Activated naive CD8-positive, alpha-beta T cell treated with anti-CD3 and anti-CD28 coated beads for 36 hours (primary cell): ENCODE data around the gene SLC22A23. TPM values are rescaled to one million over a fixed set of nuclear protein-coding genes. Genes with fewer than 3 reads are reported as not detected.

Experiments used
- DNase-seq: peaks from one replicate; pipeline ENCODE4 v3.0.0; 2021
- H3K27ac Mint-ChIP-seq: one replicate; pipeline ENCODE4 v1.8.0; 2022; ENCODE audit warnings: mild to moderate bottlenecking, moderate library complexity, mixed read lengths
- H3K27me3 Mint-ChIP-seq: one replicate; pipeline ENCODE4 v1.8.0; 2022; ENCODE audit warnings: mild to moderate bottlenecking, mixed read lengths
- H3K36me3 Mint-ChIP-seq: one replicate; pipeline ENCODE4 v1.8.0; 2021; ENCODE audit warnings: mild to moderate bottlenecking, mixed read lengths
- H3K4me1 Mint-ChIP-seq: one replicate; pipeline ENCODE4 v1.8.0; 2021; ENCODE audit warnings: mixed read lengths
- H3K4me3 Mint-ChIP-seq: one replicate; pipeline ENCODE4 v1.8.0; 2022; ENCODE audit warnings: mild to moderate bottlenecking, moderate library complexity, mixed read lengths
- H3K9me3 Mint-ChIP-seq: one replicate; pipeline ENCODE4 v1.8.0; 2022; ENCODE audit warnings: mixed read lengths
- total RNA-seq, 2 experiments: library from RNA; stranded (reverse); gene quantifications; one replicate each; pipeline ENCODE4 v1.2.3, GENCODE V29; 2021

SLC22A23 gene
- total RNA-seq, 2 experiments from 2014 or later = 0.24 to 0.41 TPM

- Mint-ChIP-seq H3K27me3 (no peaks in the 10 kb centered on the region), H3K27ac (no peak overlapping the region), H3K36me3 (no peaks in the 10 kb centered on the region), H3K9me3 (no peaks in the 10 kb centered on the region), H3K4me3 (no peak overlapping the region), H3K4me1 (peaks cover 5% of the 10 kb centered on the region)
- DNase-seq = no peak
Measured at GRCh38 chr6:3424185-3424927, 32.5 kb downstream of the SLC22A23 start.

DNA sequence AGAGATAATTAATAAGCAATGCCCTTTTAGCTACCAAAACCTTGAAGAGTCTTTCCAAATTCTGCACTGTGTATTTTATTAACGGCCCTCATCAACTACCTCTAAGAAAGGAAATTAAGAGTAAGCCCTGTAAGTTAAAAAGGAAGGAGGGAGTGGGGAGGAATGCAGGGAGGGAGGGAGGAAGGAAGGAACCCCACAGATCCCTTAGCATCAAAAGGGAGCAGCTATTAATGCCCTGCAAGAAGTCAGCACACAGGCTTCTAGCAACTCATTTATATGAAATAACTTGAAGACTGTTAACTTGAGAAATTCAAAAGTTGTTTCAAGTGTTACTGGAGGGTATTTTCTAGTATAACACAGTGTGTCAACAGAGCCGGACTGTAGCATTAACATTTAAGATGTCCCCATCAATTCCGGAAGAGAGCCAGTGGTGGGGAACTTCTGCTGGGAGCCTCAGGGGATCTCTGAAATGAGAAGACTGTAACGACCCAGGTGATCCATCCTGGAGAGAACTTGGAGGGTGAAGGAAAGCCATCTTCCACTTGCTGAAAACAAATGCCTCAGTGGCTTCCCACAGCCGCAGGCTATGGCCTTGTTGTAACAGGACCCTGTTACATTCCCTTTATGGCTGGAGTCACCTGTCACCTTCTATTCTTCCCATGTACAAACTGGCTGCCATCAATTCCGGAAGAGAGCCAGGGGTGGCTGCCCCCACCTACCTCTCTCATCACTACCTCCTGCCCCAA is 33.2 kb downstream of the SLC22A23 start:
- no peaks in the 10 kb centered on the region for H3K9me3 Mint-ChIP-seq
- H3K27ac Mint-ChIP-seq = no peak overlapping the region
- H3K4me3 Mint-ChIP-seq = no peak overlapping the region

DNA sequence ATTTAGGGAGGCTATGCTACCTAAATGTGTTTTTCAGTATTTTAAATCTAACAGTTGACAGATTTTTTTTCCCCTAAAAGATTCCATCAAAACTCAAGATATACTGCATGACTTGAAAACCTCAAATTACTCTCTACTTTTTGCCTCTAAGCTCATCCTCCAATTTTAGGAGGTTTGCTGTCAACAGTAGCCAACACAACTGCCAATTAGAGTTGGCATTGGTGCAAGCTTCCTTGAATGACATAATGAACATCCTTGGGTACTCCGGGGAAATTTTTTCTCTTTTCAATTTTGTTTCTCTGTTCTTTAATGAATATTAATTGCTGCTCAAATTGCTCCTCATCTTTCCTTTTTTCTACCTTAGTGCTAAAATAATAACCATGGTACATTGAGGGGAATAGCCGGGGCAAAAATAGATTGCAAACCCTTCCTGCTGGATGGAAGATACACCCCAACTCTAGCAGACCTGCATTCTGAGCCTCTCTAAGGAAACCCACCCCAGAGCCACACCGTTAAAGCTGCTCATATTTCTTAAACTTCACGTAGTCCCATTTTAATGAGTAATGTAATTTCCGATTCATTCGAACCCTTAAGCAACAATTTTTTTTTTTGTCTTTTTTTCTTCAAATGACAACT is 34.3 kb downstream of the SLC22A23 start:
- Mint-ChIP-seq H3K36me3 (no peaks in the 10 kb centered on the region), H3K4me3 (no peak overlapping the region), H3K4me1 (peaks cover 5% of the 10 kb centered on the region), H3K27me3 (no peaks in the 10 kb centered on the region), H3K27ac (no peak overlapping the region), H3K9me3 (no peaks in the 10 kb centered on the region)
- no peak for DNase-seq

More for the DNA sequence above, 33.2 kb downstream of the SLC22A23 start:
- Mint-ChIP-seq H3K36me3 (no peaks in the 10 kb centered on the region), H3K4me1 (peaks cover 5% of the 10 kb centered on the region), H3K27me3 (no peaks in the 10 kb centered on the region)
- no peak for DNase-seq

- DNase-seq = no peak
- Mint-ChIP-seq H3K27me3 (peaks cover 3% of the 10 kb centered on the region), H3K4me3 (no peak overlapping the region), H3K36me3 (no peaks in the 10 kb centered on the region), H3K4me1 (peaks cover 5% of the 10 kb centered on the region), H3K9me3 (no peaks in the 10 kb centered on the region), H3K27ac (no peak overlapping the region)
Measured at GRCh38 chr6:3421791-3422434, 34.9 kb downstream of the SLC22A23 start.

DNA sequence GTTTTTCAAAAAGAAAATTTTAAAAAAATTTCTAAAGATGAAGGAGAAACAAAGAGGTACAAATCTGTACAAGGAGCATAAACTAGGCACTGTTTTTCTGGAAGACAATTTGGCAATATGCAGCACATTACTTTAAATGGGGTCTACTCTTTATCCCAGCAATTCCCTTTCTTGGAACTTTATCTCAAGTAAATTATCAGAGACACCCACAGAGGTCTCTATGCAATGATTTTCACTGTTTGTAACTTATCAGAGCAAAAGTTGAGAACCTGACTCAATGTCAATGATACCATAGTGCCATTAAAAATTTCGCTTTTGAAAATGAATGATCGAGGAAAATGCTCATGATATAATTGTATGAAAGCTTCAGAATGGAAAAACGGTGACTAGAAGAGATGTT is 35.7 kb downstream of the SLC22A23 start:
- Mint-ChIP-seq H3K4me1 (peaks cover 5% of the 10 kb centered on the region), H3K9me3 (no peaks in the 10 kb centered on the region), H3K27ac (no peak overlapping the region), H3K4me3 (no peak overlapping the region), H3K27me3 (peaks cover 3% of the 10 kb centered on the region), H3K36me3 (no peaks in the 10 kb centered on the region)
- DNase-seq = no peak

- no peak for DNase-seq
- Mint-ChIP-seq H3K36me3 (no peaks in the 10 kb centered on the region), H3K4me3 (no peak overlapping the region), H3K4me1 (peaks cover 9% of the 10 kb centered on the region), H3K9me3 (no peaks in the 10 kb centered on the region), H3K27ac (no peak overlapping the region), H3K27me3 (peaks cover 3% of the 10 kb centered on the region)
Measured at GRCh38 chr6:3419624-3420272, 37.1 kb downstream of the SLC22A23 start.

DNA sequence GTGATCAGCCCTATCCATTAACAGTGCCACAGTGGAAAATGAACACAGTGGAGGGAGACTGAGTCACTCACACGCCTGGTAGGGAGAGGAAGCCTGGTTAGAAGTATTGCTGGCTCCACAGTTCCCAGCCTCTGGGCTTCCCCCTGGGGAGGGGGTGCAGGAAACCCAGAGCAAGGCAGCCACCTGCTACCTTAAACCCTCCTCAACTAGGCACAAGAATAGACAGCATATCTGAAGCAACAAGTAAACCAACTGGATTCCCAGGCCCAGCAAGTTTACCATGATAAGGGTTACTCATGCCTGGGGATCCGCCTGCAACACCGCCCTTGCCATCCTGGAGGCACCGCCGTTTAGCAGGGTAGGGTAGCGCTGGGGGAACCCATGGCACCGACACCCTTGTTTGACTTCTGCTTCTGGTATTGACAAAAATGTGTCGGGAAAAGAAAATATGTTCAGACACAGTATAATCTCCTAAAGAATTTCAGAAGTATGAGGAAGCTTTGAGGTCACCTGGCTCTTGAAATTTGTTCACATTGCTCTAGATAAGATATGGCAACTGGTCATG is 38.3 kb downstream of the SLC22A23 start:
- no peak for DNase-seq
- H3K36me3 Mint-ChIP-seq = no peaks in the 10 kb centered on the region
- H3K4me1 Mint-ChIP-seq = peaks cover 11% of the 10 kb centered on the region
- no peaks in the 10 kb centered on the region for H3K9me3 Mint-ChIP-seq
- H3K4me3 Mint-ChIP-seq = no peak overlapping the region
- H3K27ac Mint-ChIP-seq = no peak overlapping the region
- H3K27me3 Mint-ChIP-seq = peaks cover 3% of the 10 kb centered on the region

- Mint-ChIP-seq H3K27me3 (peaks cover 3% of the 10 kb centered on the region), H3K4me1 (peaks cover 8% of the 10 kb centered on the region), H3K9me3 (no peaks in the 10 kb centered on the region), H3K4me3 (no peak overlapping the region), H3K27ac (no peak overlapping the region), H3K36me3 (no peaks in the 10 kb centered on the region)
- no peak for DNase-seq
Measured at GRCh38 chr6:3417473-3417872, 39.4 kb downstream of the SLC22A23 start.

DNA sequence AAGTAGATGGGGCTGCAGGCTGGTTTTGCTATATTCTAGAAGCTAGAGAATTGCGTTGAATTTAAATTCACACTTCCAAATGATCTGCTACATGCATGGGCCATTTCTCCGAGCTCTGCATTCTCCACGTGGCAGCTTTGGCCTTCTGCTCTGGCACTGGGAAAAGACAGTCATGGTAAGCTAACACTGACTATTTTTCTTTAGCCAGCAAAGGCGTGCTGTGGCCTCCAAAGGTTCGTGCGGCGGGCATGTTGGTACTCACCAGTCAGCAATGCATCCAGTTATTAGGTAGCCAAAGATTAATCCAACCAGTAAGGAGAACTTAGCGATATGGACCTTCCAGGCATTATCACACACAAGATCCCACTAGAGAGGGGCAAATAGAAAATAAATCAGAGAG is 41.4 kb downstream of the SLC22A23 start:
- no peak overlapping the region for H3K4me3 Mint-ChIP-seq
- DNase-seq = no peak
- peaks cover 3% of the 10 kb centered on the region for H3K27me3 Mint-ChIP-seq
- H3K36me3 Mint-ChIP-seq = no peaks in the 10 kb centered on the region
- no peaks in the 10 kb centered on the region for H3K9me3 Mint-ChIP-seq
- no peak overlapping the region for H3K27ac Mint-ChIP-seq
- peaks cover 9% of the 10 kb centered on the region for H3K4me1 Mint-ChIP-seq

DNA sequence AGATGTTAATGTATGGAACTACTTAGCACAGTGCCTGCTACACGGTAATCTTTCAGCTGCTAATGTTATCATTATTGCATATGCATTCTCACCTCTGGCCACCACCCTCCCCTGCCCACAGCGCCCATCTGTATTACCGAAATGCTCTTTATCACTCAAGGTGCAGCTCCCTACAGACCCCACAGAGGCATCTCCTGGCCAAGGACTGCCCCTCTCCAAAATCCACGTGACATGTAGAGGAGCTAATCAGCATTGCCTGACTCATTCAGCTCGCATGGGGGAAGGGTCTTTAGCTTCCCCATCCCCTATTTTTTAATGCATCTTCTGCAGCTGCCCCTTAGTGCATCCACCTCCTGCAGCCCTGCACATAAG is 41.8 kb downstream of the SLC22A23 start:
- DNase-seq = no peak

GRCh38 chr6:3414327-3415081 is 42.3 kb downstream of the SLC22A23 start:
- peak; percentile 6 for DNase-seq
- Mint-ChIP-seq H3K4me1 (peaks cover 9% of the 10 kb centered on the region), H3K4me3 (no peak overlapping the region), H3K36me3 (no peaks in the 10 kb centered on the region), H3K27me3 (peaks cover 3% of the 10 kb centered on the region), H3K27ac (no peak overlapping the region), H3K9me3 (no peaks in the 10 kb centered on the region)

More for the DNA sequence above, 41.8 kb downstream of the SLC22A23 start:
- no peak overlapping the region for H3K4me3 Mint-ChIP-seq
- H3K36me3 Mint-ChIP-seq = no peaks in the 10 kb centered on the region
- H3K9me3 Mint-ChIP-seq = no peaks in the 10 kb centered on the region
- H3K27me3 Mint-ChIP-seq = peaks cover 3% of the 10 kb centered on the region
- H3K27ac Mint-ChIP-seq = no peak overlapping the region
- H3K4me1 Mint-ChIP-seq = peaks cover 9% of the 10 kb centered on the region

- Mint-ChIP-seq H3K9me3 (no peaks in the 10 kb centered on the region), H3K4me3 (no peak overlapping the region), H3K27ac (no peak overlapping the region), H3K36me3 (no peaks in the 10 kb centered on the region), H3K27me3 (peaks cover 3% of the 10 kb centered on the region), H3K4me1 (peaks cover 9% of the 10 kb centered on the region)
- DNase-seq = no peak
Measured at GRCh38 chr6:3413592-3413991, 43.3 kb downstream of the SLC22A23 start.

- no peaks in the 10 kb centered on the region for H3K36me3 Mint-ChIP-seq
- no peak overlapping the region for H3K27ac Mint-ChIP-seq
- H3K4me1 Mint-ChIP-seq = peaks cover 9% of the 10 kb centered on the region
- H3K4me3 Mint-ChIP-seq = no peak overlapping the region
- DNase-seq = no peak
- peaks cover 3% of the 10 kb centered on the region for H3K27me3 Mint-ChIP-seq
- no peaks in the 10 kb centered on the region for H3K9me3 Mint-ChIP-seq
Measured at GRCh38 chr6:3412779-3413500, 43.9 kb downstream of the SLC22A23 start.
